Naive thymus-derived CD8-positive, alpha-beta T cell (primary cell): Measurements from ENCODE around the gene ACBD6. TPM values are rescaled to one million over a fixed set of nuclear protein-coding genes. Genes with fewer than 3 reads are reported as not detected.
"Not testable (repeated sequence)": the region's sequence is repeated elsewhere in the genome, so short reads cannot be mapped to it uniquely, and the experiment has no call there.

Experiments
- ATAC-seq, 2 donors: fragments of 150-1000 bp; cut with Tn5 transposase in 1 of 2; sonication (Bioruptor Pico), chemical (Tn5 transposase) in 1 of 2; 1 replicate in 1 of 2; 2 replicates in 1 of 2; pipeline ENCODE4 v1.10.0; 2021; ENCODE audit warnings: mild to moderate bottlenecking in 2 of 2, moderate library complexity in 2 of 2
- POLR2A ChIA-PET: fragments of 350-600 bp; sonication (Branson Sonifier 250); formaldehyde crosslinking; loops from one replicate; lab custom pipeline; 2021; ENCODE audit warnings: antibody characterized with exemption; lab: Charles Lee
- DNase-seq, 10 donors: peaks; one replicate each; pipeline versions ENCODE4 v3.0.0 to v3.0.0-alpha.2; 2020 to 2022
- H3K27ac Mint-ChIP-seq, 10 donors: one replicate each; pipeline ENCODE4 v1.8.0; 2020 to 2022; ENCODE audit warnings: mild to moderate bottlenecking in 10 of 10, mixed read lengths in 10 of 10, moderate library complexity in 4 of 10, inconsistent platforms in 1 of 10
- H3K27me3 Mint-ChIP-seq, 5 donors: one replicate each; pipeline ENCODE4 v1.8.0; 2021 to 2022; ENCODE audit warnings: mixed read lengths in 5 of 5
- H3K36me3 Mint-ChIP-seq, 3 donors: one replicate each; pipeline ENCODE4 v1.8.0; 2020 to 2022; ENCODE audit warnings: mixed read lengths in 3 of 3, mild to moderate bottlenecking in 2 of 3, inconsistent platforms in 1 of 3
- H3K4me1 Mint-ChIP-seq, 4 donors: one replicate each; pipeline ENCODE4 v1.8.0; 2021 to 2022; ENCODE audit warnings: mixed read lengths in 4 of 4
- H3K4me3 Mint-ChIP-seq, 10 donors: one replicate each; pipeline ENCODE4 v1.8.0; 2020 to 2022; ENCODE audit warnings: mild to moderate bottlenecking in 10 of 10, mixed read lengths in 10 of 10, moderate library complexity in 6 of 10, inconsistent platforms in 1 of 10
- H3K9me3 Mint-ChIP-seq, 9 donors: one replicate each; pipeline ENCODE4 v1.8.0; 2020 to 2022; ENCODE audit warnings: mixed read lengths in 9 of 9, mild to moderate bottlenecking in 3 of 9, inconsistent platforms in 1 of 9, moderate library complexity in 1 of 9
- polyA plus RNA-seq, 3 donors: library from polyadenylated mRNA; unstranded; fragments of 300-500 nt; fragmentation: Illumina TruSeq; gene quantifications; one replicate each; pipeline ENCODE4 v1.2.3, GENCODE V29; 2021
- total RNA-seq, 8 experiments: library from RNA in 2 of 8; stranded (reverse) in 2 of 8; gene quantifications; one replicate each; pipeline ENCODE4 v1.2.3 and lab custom pipeline; 2021 to 2026

Gene ACBD6
- total RNA-seq: 10 to 100 TPM; 57.1 to 63.6 TPM
- 10 to 100 TPM; 45.8 to 46.4 (median 46.4) TPM for polyA plus RNA-seq
- 49.8 to 94.7 (median 68.2) reads per million in 6 experiments for total RNA-seq (lab: John Stamatoyannopoulos, UW)

- ATAC-seq: peak; percentile 88 to 89
- Mint-ChIP-seq H3K27me3 (no peaks in the 10 kb centered on the region), H3K4me3 (peak within 1 kb of the TSS; percentile 93 to 97 (median 96)), H3K9me3 (no peaks in the 10 kb centered on the region), H3K27ac (peak within 1 kb of the TSS; percentile 93 to 99 (median 98)), H3K36me3 (peaks cover 0 to 9% (median 0%) of the 10 kb centered on the region in 3 donors), H3K4me1 (peaks cover 19 to 43% (median 35%) of the 10 kb centered on the region in 4 donors)
- POLR2A ChIA-PET: interaction anchor here (0.5 to 2.5 kb wide), 11 partner anchors 10 to 1199 kb away, joined by 3 to 12 read pairs (median 4); partner anchors contain the start of genes TOR1AIP1 and XPR1
- peak; percentile 70 to 91 (median 87) for DNase-seq
Observed at GRCh38 chr1:180502361-180503279, at the start of gene ACBD6. Gene ACBD6 (minus strand): TSS chr1:180502577. CDS start chr1:180502266, 311 bp downstream.

- POLR2A ChIA-PET: no interaction called here
- Mint-ChIP-seq H3K4me1 (no peaks in the 10 kb centered on the region), H3K9me3 (no peaks in the 10 kb centered on the region), H3K4me3 (no peak overlapping the region), H3K27me3 (peaks cover 0 to 6% (median 1%) of the 10 kb centered on the region in 5 donors), H3K27ac (no peak overlapping the region), H3K36me3 (no peaks in the 10 kb centered on the region)
- DNase-seq (no peak), ATAC-seq (no peak)
Observed at GRCh38 chr1:180551997-180552396, 49.6 kb upstream of the ACBD6 start.

DNA sequence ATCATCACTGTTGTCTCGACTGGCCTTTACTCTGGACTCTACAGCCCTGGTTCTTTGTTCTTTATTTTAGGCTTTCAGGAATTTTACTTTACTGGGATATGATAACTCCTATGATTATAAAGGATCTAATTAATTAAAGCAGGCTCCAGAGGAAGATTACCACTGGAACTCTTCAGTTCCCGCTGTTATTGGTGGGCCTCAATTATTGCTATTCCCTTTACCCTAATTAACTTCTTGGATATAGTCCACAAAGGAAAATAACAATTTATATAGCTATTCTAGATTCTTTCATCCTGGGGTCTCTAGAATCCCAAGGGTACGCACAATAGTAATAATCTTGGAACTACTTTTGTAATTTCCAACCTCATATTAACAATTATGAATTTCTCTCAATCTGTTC lies 47.9 kb upstream of the ACBD6 start:
- Mint-ChIP-seq H3K4me1 (no peaks in the 10 kb centered on the region), H3K9me3 (no peaks in the 10 kb centered on the region), H3K27me3 (peaks cover 0 to 2% (median 0%) of the 10 kb centered on the region in 5 donors), H3K36me3 (no peaks in the 10 kb centered on the region), H3K4me3 (no peak overlapping the region), H3K27ac (no peak overlapping the region)
- POLR2A ChIA-PET: interaction anchor here (0.7 kb wide), 1 partner anchor 12 kb away, joined by 3 read pairs; no protein-coding TSS in a partner anchor
- ATAC-seq (no peak), DNase-seq (no peak)

DNA sequence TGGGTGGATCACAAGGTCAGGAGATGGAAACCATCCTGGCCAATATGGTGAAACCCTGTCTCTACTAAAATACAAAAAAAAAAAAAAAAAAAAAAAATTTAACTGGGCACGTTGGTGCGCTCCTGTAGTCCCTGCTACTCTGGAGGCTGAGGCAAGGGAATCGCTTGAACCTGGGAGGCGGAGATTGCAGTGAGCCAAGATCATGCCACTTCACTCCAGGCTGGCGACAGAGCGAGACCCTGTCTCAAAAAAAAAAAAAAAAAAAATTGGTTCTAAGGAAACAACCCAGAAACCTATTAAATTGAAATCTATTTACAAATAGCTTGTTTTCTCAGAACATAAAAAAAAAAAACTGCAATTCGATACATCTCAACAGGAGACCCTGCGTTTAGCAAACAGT lies 47.4 kb upstream of the ACBD6 start:
- DNase-seq, H3K4me1 Mint-ChIP-seq, H3K9me3 Mint-ChIP-seq, POLR2A ChIA-PET, H3K27me3 Mint-ChIP-seq, H3K4me3 Mint-ChIP-seq, H3K36me3 Mint-ChIP-seq, H3K27ac Mint-ChIP-seq, ATAC-seq: not testable (repeated sequence)

GRCh38 chr1:180548686-180549317 lies 46.4 kb upstream of the ACBD6 start:
- H3K36me3 Mint-ChIP-seq: no peaks in the 10 kb centered on the region
- POLR2A ChIA-PET: no interaction called here
- peak overlapping the region in 1 of 10 donors; percentile 19 for H3K27ac Mint-ChIP-seq
- ATAC-seq (no peak), DNase-seq (no peak)
- no peak overlapping the region for H3K4me3 Mint-ChIP-seq
- no peaks in the 10 kb centered on the region for H3K9me3 Mint-ChIP-seq
- H3K4me1 Mint-ChIP-seq: no peaks in the 10 kb centered on the region
- peaks cover 0 to 2% (median 0%) of the 10 kb centered on the region in 5 donors for H3K27me3 Mint-ChIP-seq

DNA sequence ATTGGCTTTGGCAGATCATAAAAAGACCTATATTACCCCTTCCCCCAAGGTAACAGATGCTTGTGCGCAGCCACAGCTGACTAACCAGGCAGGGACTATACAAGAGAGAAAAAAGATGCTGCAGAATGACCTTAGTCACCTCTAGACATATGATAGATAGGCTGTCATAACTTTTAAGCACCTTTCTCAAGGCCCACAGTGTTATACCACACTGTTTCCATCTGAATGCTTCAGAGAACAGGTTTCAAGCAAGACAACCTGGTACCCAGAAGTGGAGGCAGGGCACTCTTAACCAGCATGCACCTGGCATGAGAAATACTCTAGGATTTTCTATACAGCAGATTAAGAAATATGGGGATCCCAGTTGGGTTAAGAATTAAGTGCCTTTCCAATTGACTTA lies 43.6 kb upstream of the ACBD6 start:
- Mint-ChIP-seq H3K4me1 (no peaks in the 10 kb centered on the region), H3K27me3 (peaks cover 0 to 2% (median 0%) of the 10 kb centered on the region in 5 donors), H3K36me3 (no peaks in the 10 kb centered on the region), H3K27ac (no peak overlapping the region), H3K4me3 (no peak overlapping the region), H3K9me3 (no peaks in the 10 kb centered on the region)
- POLR2A ChIA-PET: no interaction called here
- no peak for DNase-seq
- no peak for ATAC-seq

- DNase-seq (no peak), ATAC-seq (no peak)
- H3K36me3 Mint-ChIP-seq: no peaks in the 10 kb centered on the region
- H3K4me1 Mint-ChIP-seq: no peaks in the 10 kb centered on the region
- peaks cover 0 to 2% (median 0%) of the 10 kb centered on the region in 5 donors for H3K27me3 Mint-ChIP-seq
- H3K27ac Mint-ChIP-seq: no peak overlapping the region
- no peaks in the 10 kb centered on the region for H3K9me3 Mint-ChIP-seq
- H3K4me3 Mint-ChIP-seq: no peak overlapping the region
- POLR2A ChIA-PET: no interaction called here
Observed at GRCh38 chr1:180544050-180544449, 41.7 kb upstream of the ACBD6 start.

DNA sequence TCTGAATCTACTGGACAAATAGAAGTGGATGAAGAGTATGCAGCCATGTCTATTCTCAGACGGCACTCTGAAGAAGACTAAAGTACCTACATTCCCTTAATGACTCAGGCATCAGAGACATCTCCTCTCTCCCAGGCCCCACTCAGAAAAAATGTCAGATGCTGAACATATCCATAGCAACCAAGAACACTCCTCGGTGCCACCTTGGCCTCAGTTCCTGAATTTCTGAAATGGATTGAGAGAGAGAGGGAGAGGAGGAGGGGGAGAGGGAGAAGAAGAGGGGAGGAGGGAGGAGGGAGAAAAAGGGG lies 40.4 kb upstream of the ACBD6 start:
- no peaks in the 10 kb centered on the region for H3K36me3 Mint-ChIP-seq
- H3K9me3 Mint-ChIP-seq: no peaks in the 10 kb centered on the region
- DNase-seq: no peak
- H3K4me1 Mint-ChIP-seq: no peaks in the 10 kb centered on the region
- no peak for ATAC-seq
- no peak overlapping the region for H3K27ac Mint-ChIP-seq
- H3K27me3 Mint-ChIP-seq: peaks cover 0 to 2% (median 0%) of the 10 kb centered on the region in 5 donors
- no peak overlapping the region for H3K4me3 Mint-ChIP-seq
- POLR2A ChIA-PET: no interaction called here

DNA sequence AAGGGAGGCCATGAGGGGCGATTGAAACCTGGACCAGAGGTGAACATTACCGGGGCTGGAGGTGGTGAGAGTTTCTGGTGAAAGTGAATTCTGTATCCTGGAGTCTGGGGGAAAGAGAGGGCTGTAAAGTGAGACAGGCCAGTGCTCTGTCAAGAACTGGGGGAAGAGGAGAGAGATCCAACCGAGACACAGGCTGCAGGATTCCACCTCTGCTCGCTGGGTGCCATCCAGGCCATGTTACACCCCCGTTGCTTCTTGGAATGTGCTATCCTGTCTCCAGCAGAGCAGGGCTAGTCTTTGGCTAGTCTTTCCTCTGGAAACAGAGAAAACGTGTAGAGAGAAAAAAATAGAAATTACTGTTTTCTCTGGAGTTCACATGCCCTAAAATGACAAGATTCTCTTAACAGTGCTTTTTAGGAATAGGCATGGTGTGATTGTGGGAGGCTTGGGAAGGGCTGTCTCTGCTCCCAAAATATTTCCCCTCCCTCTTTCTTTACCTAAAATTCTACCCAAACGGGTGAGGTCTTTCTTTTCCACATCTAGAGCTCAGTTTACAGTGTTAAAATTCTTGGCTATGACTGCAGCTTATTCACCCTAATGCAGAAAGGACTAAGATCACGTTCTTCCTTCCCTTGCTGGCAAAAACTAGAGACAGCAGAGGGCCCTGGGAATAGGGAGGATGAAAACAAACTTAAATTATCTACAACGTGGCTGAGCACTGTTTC lies 39.9 kb upstream of the ACBD6 start:
- POLR2A ChIA-PET: no interaction called here
- Mint-ChIP-seq H3K9me3 (no peaks in the 10 kb centered on the region), H3K27me3 (peaks cover 0 to 2% (median 0%) of the 10 kb centered on the region in 5 donors), H3K36me3 (no peaks in the 10 kb centered on the region), H3K4me3 (no peak overlapping the region), H3K27ac (no peak overlapping the region), H3K4me1 (no peaks in the 10 kb centered on the region)
- ATAC-seq (no peak), DNase-seq (no peak)

DNA sequence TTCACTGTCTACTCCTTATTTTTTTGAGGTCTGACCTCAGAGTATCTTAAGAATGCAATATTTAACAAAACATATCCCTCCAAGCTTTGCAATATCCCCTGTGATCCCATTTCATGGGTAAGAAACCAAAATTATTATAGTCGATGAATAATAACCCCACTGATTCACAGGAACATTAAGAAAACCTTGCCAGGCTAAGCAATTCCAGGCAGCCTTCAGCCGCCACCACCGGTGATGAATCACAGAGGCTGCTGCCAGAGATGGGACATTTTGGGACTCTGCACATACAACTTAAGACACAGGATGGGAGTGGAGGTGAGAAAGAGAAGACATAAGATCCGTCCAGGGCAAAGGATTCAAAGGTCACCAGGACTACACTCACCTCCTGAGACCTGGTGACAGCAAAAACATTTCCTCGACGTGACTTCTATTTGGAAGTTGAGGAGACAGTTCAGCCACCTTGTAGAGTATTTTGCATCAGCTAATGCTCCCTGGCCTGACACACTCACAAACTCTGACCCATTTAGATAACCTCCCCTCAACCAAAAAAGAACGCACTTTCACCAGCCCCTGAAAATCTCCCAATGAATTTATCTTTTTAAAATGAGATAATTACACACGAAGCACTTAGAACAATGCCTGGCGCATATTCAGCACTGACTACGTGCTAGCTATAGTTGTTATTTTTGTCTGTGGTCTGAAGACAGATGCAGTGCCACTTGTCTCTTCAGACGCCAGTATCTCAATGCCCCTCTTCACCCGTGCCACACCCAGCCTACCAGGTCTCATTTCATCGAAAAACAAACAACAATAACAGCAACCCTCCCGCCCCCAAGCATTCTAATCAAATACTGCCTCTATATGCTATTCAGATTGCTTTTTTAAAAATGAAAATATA lies 38.6 kb upstream of the ACBD6 start:
- DNase-seq (no peak), ATAC-seq (no peak)
- peaks cover 0 to 5% (median 0%) of the 10 kb centered on the region in 5 donors for H3K27me3 Mint-ChIP-seq
- POLR2A ChIA-PET: no interaction called here
- no peaks in the 10 kb centered on the region for H3K36me3 Mint-ChIP-seq
- H3K27ac Mint-ChIP-seq: no peak overlapping the region
- H3K9me3 Mint-ChIP-seq: no peaks in the 10 kb centered on the region
- no peaks in the 10 kb centered on the region for H3K4me1 Mint-ChIP-seq
- H3K4me3 Mint-ChIP-seq: no peak overlapping the region

DNA sequence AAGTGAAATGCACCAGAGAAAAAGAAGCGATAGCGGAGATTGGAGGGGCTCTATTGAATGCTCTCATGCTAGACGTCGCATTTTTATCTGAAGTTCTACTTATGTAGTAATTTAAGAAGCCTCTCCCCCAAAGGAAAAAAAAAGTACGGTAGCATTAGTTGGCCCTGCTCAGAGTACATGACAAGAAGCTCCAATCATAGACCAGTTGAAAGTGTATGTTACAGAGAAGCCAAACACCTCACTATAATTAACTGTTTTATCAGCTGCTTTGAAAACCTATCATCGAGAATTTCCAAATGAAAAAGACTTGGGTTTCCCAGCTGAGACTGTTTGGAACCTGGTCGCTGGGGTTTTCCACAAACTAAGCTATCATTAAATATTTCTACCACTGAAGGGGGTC lies 36.8 kb upstream of the ACBD6 start:
- ATAC-seq (no peak), DNase-seq (no peak)
- Mint-ChIP-seq H3K27me3 (peaks cover 0 to 8% (median 0%) of the 10 kb centered on the region in 5 donors), H3K36me3 (no peaks in the 10 kb centered on the region), H3K4me1 (no peaks in the 10 kb centered on the region), H3K4me3 (no peak overlapping the region), H3K9me3 (no peaks in the 10 kb centered on the region), H3K27ac (no peak overlapping the region)
- POLR2A ChIA-PET: interaction anchor here (0.5 kb wide), 1 partner anchor 308 kb away, joined by 5 read pairs; no protein-coding TSS in a partner anchor
